ENCODE measurements around the gene OR4A15. TPM values are rescaled to one million over a fixed set of nuclear protein-coding genes. Genes with fewer than 3 reads are reported as not detected.

Gene OR4A15
- total RNA-seq: not detected

GRCh38 chr11:55367674-55368073 is at the start of gene OR4A15:
Gene OR4A15 (plus strand): TSS chr11:55367974. CDS start chr11:55367974, 0 bp downstream.
- no peak within 1 kb of the TSS for H3K27ac ChIP-seq

DNA sequence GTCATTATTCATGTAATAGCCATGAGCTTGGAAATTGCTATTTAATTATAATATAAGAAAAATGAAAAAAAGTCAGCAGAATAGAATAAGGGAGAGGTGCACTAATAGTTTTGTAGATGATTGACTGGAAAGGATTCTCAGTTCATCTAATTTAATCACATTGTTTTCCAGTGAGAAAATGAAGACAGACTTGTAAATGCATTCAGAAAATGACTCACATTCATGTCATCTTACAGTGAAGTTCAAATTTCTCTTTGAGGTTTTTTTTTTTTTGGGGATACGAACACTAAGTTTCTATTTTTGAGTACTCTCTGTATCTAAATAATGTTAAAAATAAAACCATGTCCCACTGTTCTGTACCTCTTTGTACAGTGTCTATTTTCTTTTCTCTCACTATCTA is 43.3 kb upstream of the OR4A15 start:
- WGBS: 83% methylated on average over 1 of the region's 1 CpG
- DNase-seq (ENCODE audit: low spot score in 2 of 2): no peak

More at GRCh38 chr11:55367674-55368073, at the start of gene OR4A15:
- Histone ChIP-seq H3K36me3 (no peaks in the 10 kb centered on the region), H3K9me3 (peaks cover 8% of the 10 kb centered on the region), H3K4me3 (no peak within 1 kb of the TSS), H3K4me1 (no peaks in the 10 kb centered on the region), H3K27me3 (no peaks in the 10 kb centered on the region)
- WGBS: 59% methylated on average over 4 of the region's 4 CpGs
- TF ChIP-seq CTCF (IDR thresholded peaks at IDR 0.05) (no peak), POLR2AphosphoS5 (IDR thresholded peaks at IDR 0.05) (no peak), POLR2A (IDR thresholded peaks at IDR 0.05) (no peak), EP300 (IDR thresholded peaks at IDR 0.05) (no peak)
- no peak for DNase-seq (ENCODE audit: low spot score in 2 of 2)

GRCh38 chr11:55342901-55343300 is 24.9 kb upstream of the OR4A15 start, which contains the start of gene OR4A16:
Gene OR4A16 (plus strand): TSS chr11:55343201. CDS start chr11:55343201, 0 bp downstream.
- H3K36me3 ChIP-seq: no peaks in the 10 kb centered on the region
- no peaks in the 10 kb centered on the region for H3K4me1 ChIP-seq
- TF ChIP-seq CTCF (IDR thresholded peaks at IDR 0.05) (no peak), POLR2AphosphoS5 (IDR thresholded peaks at IDR 0.05) (no peak), EP300 (IDR thresholded peaks at IDR 0.05) (no peak), POLR2A (IDR thresholded peaks at IDR 0.05) (no peak)
- DNase-seq (ENCODE audit: low spot score in 2 of 2): no peak
- peaks cover 4% of the 10 kb centered on the region for H3K9me3 ChIP-seq
- H3K27me3 ChIP-seq: no peaks in the 10 kb centered on the region
- H3K27ac ChIP-seq: no peak within 1 kb of the TSS
- 83% methylated on average over 3 of the region's 3 CpGs for WGBS
- H3K4me3 ChIP-seq: no peak within 1 kb of the TSS

More for the DNA sequence above, 43.3 kb upstream of the OR4A15 start:
- H3K27me3 ChIP-seq: no peaks in the 10 kb centered on the region
- no peak overlapping the region for H3K27ac ChIP-seq
- H3K36me3 ChIP-seq: no peaks in the 10 kb centered on the region
- TF ChIP-seq CTCF (IDR thresholded peaks at IDR 0.05): no peak
- TF ChIP-seq EP300 (IDR thresholded peaks at IDR 0.05): no peak
- no peak for TF ChIP-seq POLR2AphosphoS5 (IDR thresholded peaks at IDR 0.05)
- H3K4me1 ChIP-seq: no peaks in the 10 kb centered on the region
- no peak overlapping the region for H3K4me3 ChIP-seq
- peaks cover 6% of the 10 kb centered on the region for H3K9me3 ChIP-seq

DNA sequence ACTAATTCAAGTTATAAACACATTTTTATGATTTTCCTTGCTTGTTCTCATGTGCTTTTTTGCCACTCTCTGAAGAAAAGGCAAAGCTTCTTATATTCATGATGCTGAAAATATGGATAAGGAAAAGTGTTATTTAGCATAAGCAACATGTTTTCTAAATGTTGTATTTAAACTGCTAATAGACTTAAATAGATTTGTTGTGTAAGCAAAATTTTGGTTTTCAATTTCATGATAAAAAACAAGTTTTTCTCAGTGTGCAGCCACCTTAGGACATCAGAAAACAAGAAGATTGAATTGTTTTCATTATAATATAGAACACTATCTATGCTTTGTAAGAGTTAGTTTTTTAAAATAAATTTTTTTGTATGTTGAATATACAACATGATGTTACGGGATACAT is 22.5 kb upstream of the OR4A15 start:
- 90% methylated on average over 1 of the region's 1 CpG for WGBS
- Histone ChIP-seq H3K27ac (no peak overlapping the region), H3K9me3 (peaks cover 8% of the 10 kb centered on the region), H3K36me3 (no peaks in the 10 kb centered on the region), H3K4me1 (no peaks in the 10 kb centered on the region), H3K27me3 (no peaks in the 10 kb centered on the region), H3K4me3 (no peak overlapping the region)
- DNase-seq (ENCODE audit: low spot score in 2 of 2): no peak
- TF ChIP-seq CTCF (IDR thresholded peaks at IDR 0.05) (no peak), POLR2AphosphoS5 (IDR thresholded peaks at IDR 0.05) (no peak), EP300 (IDR thresholded peaks at IDR 0.05) (no peak), POLR2A (IDR thresholded peaks at IDR 0.05) (no peak)

GRCh38 chr11:55349032-55349431 is 18.7 kb upstream of the OR4A15 start:
- H3K36me3 ChIP-seq: no peaks in the 10 kb centered on the region
- no peak overlapping the region for H3K4me3 ChIP-seq
- 33% methylated on average over 1 of the region's 1 CpG for WGBS
- no peaks in the 10 kb centered on the region for H3K4me1 ChIP-seq
- no peak for DNase-seq (ENCODE audit: low spot score in 2 of 2)
- no peak for TF ChIP-seq POLR2A (IDR thresholded peaks at IDR 0.05)
- TF ChIP-seq POLR2AphosphoS5 (IDR thresholded peaks at IDR 0.05): no peak
- no peak for TF ChIP-seq EP300 (IDR thresholded peaks at IDR 0.05)
- no peak for TF ChIP-seq CTCF (IDR thresholded peaks at IDR 0.05)
- H3K27ac ChIP-seq: no peak overlapping the region
- H3K9me3 ChIP-seq: peaks cover 14% of the 10 kb centered on the region
- no peaks in the 10 kb centered on the region for H3K27me3 ChIP-seq
